Muscle of arm (tissue), 12 donors: ENCODE data around the gene PIGU. TPM values are rescaled to one million over a fixed set of nuclear protein-coding genes. Genes with fewer than 3 reads are reported as not detected.
"Not testable (repeated sequence)": the region's sequence is repeated elsewhere in the genome, so short reads cannot be mapped to it uniquely, and the experiment has no call there.

Source experiments
- DNase-seq: peaks from one replicate; pipeline ENCODE4 v3.0.0-alpha.2; 2013
- polyA plus RNA-seq, 12 donors: library from polyadenylated mRNA; unstranded; fragments of 120-200 nt; gene quantifications; one replicate each; pipeline ENCODE4 v1.2.1, GENCODE V29; 2013; ENCODE audit not compliant: insufficient read length in 12 of 12

The PIGU gene
- polyA plus RNA-seq, 12 donors: 20.4 to 34.8 (median 26.2) TPM; not detected in 1

GRCh38 chr20:34515484-34516246 is 161.2 kb downstream of the PIGU start:
- DNase-seq: peak; percentile 38

- no peak for DNase-seq
Observed at GRCh38 chr20:34514897-34515483, 161.9 kb downstream of the PIGU start.

DNA sequence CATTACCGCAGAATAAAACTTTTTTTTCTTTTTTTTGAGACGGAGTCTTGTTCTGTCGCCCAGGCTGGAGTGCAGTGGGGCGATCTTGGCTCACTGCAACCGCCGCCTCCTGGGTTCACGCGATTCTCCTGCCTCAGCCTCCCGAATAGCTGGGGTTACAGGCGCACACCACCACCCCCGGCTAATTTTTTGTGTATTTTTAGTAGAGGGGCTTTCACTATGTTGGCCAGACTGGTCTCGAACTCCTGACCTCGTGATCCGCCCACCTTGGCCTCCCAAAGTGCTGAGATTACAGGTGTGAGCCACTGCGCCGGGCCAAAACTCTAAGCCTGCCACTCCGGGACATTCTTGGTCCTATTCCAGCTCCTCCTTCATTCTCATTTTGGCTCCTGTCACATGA is 162.9 kb downstream of the PIGU start:
- not testable (repeated sequence) for DNase-seq

- DNase-seq: no peak
Observed at GRCh38 chr20:34512955-34513419, 163.9 kb downstream of the PIGU start.

DNA sequence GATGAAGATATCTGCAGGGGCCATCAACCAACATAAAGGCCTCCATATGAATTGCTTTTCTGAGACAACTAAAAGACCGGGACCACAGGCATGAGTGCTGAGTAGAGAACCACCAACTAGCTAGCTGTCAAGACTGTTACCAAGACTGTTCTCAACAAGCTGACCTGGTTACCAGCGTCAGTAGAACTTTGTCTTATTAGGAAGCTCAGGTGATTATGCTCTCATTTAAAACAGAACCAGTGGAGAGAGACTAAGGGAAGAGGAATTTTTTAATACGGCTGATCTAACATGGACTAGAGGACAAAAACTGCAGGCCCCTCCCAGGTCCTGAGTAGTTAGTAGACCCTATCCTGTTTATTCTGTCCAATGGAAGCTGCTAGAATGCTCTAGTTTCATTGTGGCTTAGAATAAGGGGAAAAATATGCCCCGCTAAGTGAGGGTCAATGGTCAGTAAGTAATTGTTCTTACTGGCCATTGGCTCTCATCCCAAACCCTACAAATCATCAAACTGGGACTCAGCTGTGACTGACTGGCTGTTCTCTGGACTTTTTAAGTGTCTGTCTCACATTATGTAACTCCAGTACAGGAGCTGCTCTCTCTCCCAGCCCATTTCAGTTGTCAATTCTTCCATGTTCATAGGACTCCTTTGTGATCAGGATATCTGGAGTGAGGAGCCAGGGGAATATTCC is 164.5 kb downstream of the PIGU start:
- DNase-seq: no peak

- no peak for DNase-seq
Observed at GRCh38 chr20:34511891-34512265, 165.0 kb downstream of the PIGU start.

DNA sequence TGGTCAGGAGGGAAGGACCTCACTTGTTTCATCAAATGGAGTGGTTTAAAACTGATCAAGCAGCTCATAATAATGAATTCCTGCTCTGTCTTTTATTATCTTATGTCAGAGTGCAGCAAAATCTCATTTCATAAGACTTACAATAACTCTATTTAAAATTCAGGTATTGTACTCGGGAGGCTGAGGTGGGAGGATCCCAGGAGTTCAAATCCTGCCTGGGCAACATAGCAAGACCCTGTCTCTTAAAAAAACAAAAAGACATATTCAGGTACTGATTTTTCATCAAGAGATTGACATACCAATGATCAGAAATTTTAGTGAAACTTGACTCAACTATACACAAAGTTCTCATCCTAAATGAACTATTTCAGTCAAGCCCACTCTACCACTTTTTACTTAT is 166.3 kb downstream of the PIGU start:
- no peak for DNase-seq

Other genes with a start within 250 kb of the PIGU start
- gene DYNLRB1, start 160.7 kb downstream of the PIGU start, polyA plus RNA-seq: 100 to 1,000 TPM in 11 of 12 donors, not detected in 1; 108 to 188 (median 121) TPM
- gene MAP1LC3A, start 118.4 kb downstream of the PIGU start, polyA plus RNA-seq: 10 to 100 TPM in 10 of 12 donors, not detected in 2; 12.6 to 30.7 (median 16.5) TPM
- 10 to 100 TPM in 5 of 12 donors, 1 to 10 TPM in 6, not detected in 1; 7.4 to 13.2 (median 10.0) TPM for gene TP53INP2, start 27.3 kb upstream of the PIGU start, polyA plus RNA-seq
- gene NCOA6, start 148.6 kb upstream of the PIGU start, polyA plus RNA-seq: 10 to 100 TPM in 11 of 12 donors, not detected in 1; 18.8 to 46.8 (median 25.5) TPM
- 10 to 100 TPM in 11 of 12 donors, not detected in 1; 11.4 to 27.7 (median 14.4) TPM for gene GGT7, start 195.8 kb upstream of the PIGU start, polyA plus RNA-seq
- 10 to 100 TPM in 11 of 12 donors, not detected in 1; 39.2 to 74.0 (median 58.6) TPM for gene ACSS2, start 199.5 kb upstream of the PIGU start, polyA plus RNA-seq